HepG2 (cell line): ENCODE data around the gene TMEM107. TPM values are rescaled to one million over a fixed set of nuclear protein-coding genes. Genes with fewer than 3 reads are reported as not detected.

Experiments
- DMAP1 ChIP-seq: IDR thresholded peaks from 2 replicates; pipeline ENCODE4 v1.6.1; 2016
- FOXA3 ChIP-seq: IDR thresholded peaks from 2 replicates; pipeline ENCODE4 v1.6.1; 2016; ENCODE audit warnings: missing genetic modification reagents, missing compliant biosample characterization
- GABPA ChIP-seq, 2 experiments: IDR thresholded peaks; 2 replicates each; pipeline ENCODE4 v1.6.1; 2011 to 2016; ENCODE audit warnings: low read depth in 2 of 2, low read length in 1 of 2, missing biosample characterization in 1 of 2, missing genetic modification characterization in 1 of 2
- MIER3 ChIP-seq: IDR thresholded peaks from 2 replicates; pipeline ENCODE4 v1.6.1; 2016; ENCODE audit warnings: missing compliant biosample characterization, borderline replicate concordance
- NCOA5 ChIP-seq: sonication (generic); formaldehyde crosslinking; IDR thresholded peaks from 2 replicates; pipeline ENCODE4 v1.4.0; 2020; ENCODE audit warnings: missing genetic modification reagents
- PLRG1 ChIP-seq: fragments of 450-650 bp; conservative IDR thresholded peaks from 2 replicates; pipeline ENCODE4 v1.6.1; 2016
- REL ChIP-seq: sonication (generic); formaldehyde crosslinking; conservative IDR thresholded peaks from 2 replicates; pipeline ENCODE4 v1.8.0; 2022; ENCODE audit warnings: mild to moderate bottlenecking, missing genetic modification reagents, moderate library complexity
- ZFAT ChIP-seq: sonication (generic); formaldehyde crosslinking; conservative IDR thresholded peaks from 2 replicates; pipeline ENCODE4 v1.8.1; 2023; ENCODE audit warnings: missing genetic modification reagents, inconsistent platforms
- ZFP1 ChIP-seq: IDR thresholded peaks from 2 replicates; pipeline ENCODE4 v1.6.1; 2016
- ZNF234 ChIP-seq: sonication (generic); formaldehyde crosslinking; conservative IDR thresholded peaks from 2 replicates; pipeline ENCODE4 v1.5.1; 2020; ENCODE audit warnings: mild to moderate bottlenecking, missing genetic modification reagents
- ZNF274 ChIP-seq: sonication (generic); formaldehyde crosslinking; IDR thresholded peaks from 2 replicates; pipeline ENCODE4 v1.5.1; 2020; ENCODE audit warnings: mild to moderate bottlenecking, missing genetic modification reagents
- ZNF282 ChIP-seq: fragments of 450-650 bp; IDR thresholded peaks from 2 replicates; pipeline ENCODE4 v1.6.1; 2018; ENCODE audit not compliant: partially characterized antibody
- ZNF317 ChIP-seq: sonication (generic); formaldehyde crosslinking; IDR thresholded peaks from 2 replicates; pipeline ENCODE4 v1.5.0; 2020; ENCODE audit warnings: mild to moderate bottlenecking, missing genetic modification reagents
- ZNF337 ChIP-seq: sonication (generic); formaldehyde crosslinking; IDR thresholded peaks from 2 replicates; pipeline ENCODE4 v1.5.1; 2020; ENCODE audit warnings: missing genetic modification reagents, low read depth, mild to moderate bottlenecking, borderline replicate concordance
- ZNF501 ChIP-seq: sonication (generic); formaldehyde crosslinking; IDR thresholded peaks from 2 replicates; pipeline ENCODE4 v1.5.1; 2020; ENCODE audit warnings: mild to moderate bottlenecking, moderate library complexity, missing genetic modification reagents
- ZNF766 ChIP-seq: sonication (generic); formaldehyde crosslinking; IDR thresholded peaks from 2 replicates; pipeline ENCODE4 v1.5.0; 2020; ENCODE audit warnings: missing genetic modification reagents, borderline replicate concordance
- polyA plus RNA-seq, 8 experiments: library from polyadenylated mRNA; depleted of rRNA in 3 of 8; stranded (reverse) in 7 of 8; unstranded in 1 of 8; fragments of >200 nt; fragmentation: Illumina TruSeq in 4 of 8; extraction: Trizol in 4 of 8; gene quantifications; 2 replicates each; pipeline versions ENCODE4 v1.2.1 to v1.2.3, GENCODE V29; 2011 to 2016; ENCODE audit warnings: low read depth in 4 of 8, missing spikeins in 1 of 8, mixed read lengths in 1 of 8; ENCODE audit not compliant: insufficient read depth in 1 of 8
- total RNA-seq, 5 experiments: library from RNA; depleted of rRNA; stranded (reverse); fragments of >200 nt; fragmentation: Illumina TruSeq; extraction: Trizol; gene quantifications; 2 replicates each; pipeline ENCODE4 v1.2.3, GENCODE V29; 2016; ENCODE audit warnings: low read depth in 1 of 5
- TF ChIP-seq, protein P1 (sequence below): sonication (generic); formaldehyde crosslinking; IDR thresholded peaks from 2 replicates; pipeline ENCODE4 v1.5.0; 2020; ENCODE audit warnings: missing genetic modification reagents
- TF ChIP-seq, protein P2 (sequence below): sonication (generic); formaldehyde crosslinking; IDR thresholded peaks from 2 replicates; pipeline ENCODE4 v1.4.0; 2020; ENCODE audit warnings: missing genetic modification reagents
- TF ChIP-seq, protein P3 (sequence below): sonication (generic); formaldehyde crosslinking; IDR thresholded peaks from 2 replicates; pipeline ENCODE4 v1.4.0; 2020; ENCODE audit warnings: missing genetic modification reagents
- TF ChIP-seq, protein P4 (sequence below): sonication (generic); formaldehyde crosslinking; IDR thresholded peaks from 2 replicates; pipeline ENCODE4 v1.4.0; 2020; ENCODE audit warnings: missing genetic modification reagents, borderline replicate concordance

The TMEM107 gene
- total and polyA plus RNA-seq, 2 of the 13 experiments (the other 11 are each of a cell fraction or from before 2014, with no cell fraction given): 7.2 to 15.3 TPM

DNA sequence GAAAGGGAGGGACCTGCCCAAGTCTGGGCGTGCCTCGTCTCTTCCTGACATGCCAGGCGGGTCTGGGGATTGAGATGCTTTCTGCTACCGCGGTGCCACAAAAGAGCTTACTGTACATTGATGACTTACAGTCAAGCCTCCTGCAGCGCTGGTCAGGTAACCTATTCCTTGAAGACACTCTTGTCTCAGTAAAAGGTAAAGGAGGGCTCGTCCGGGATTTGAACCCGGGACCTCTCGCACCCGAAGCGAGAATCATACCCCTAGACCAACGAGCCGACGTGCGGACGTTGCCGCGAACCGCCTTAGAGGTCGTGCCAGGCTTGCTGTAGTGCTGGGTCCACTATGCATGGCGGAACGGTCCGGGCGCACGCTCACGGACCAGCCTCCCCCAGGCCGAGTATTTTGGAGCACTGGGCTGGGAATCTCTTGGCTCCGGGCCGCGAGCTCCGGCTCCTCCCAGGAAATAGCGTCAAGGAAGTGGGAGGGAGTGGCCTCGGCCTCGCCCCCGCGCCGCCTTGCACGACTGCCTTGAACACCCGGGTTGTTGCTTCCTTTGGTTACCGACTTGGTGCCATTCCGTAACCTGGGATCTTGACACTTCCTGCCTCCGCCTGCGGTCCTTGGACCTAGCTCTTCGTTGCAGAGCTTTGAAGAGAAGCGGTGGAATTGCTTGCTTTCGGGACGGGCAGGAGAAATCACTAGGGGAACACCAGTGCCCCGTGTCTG is 46.6 kb upstream of the TMEM107 start (continued):
- TF ChIP-seq, protein P1, sequence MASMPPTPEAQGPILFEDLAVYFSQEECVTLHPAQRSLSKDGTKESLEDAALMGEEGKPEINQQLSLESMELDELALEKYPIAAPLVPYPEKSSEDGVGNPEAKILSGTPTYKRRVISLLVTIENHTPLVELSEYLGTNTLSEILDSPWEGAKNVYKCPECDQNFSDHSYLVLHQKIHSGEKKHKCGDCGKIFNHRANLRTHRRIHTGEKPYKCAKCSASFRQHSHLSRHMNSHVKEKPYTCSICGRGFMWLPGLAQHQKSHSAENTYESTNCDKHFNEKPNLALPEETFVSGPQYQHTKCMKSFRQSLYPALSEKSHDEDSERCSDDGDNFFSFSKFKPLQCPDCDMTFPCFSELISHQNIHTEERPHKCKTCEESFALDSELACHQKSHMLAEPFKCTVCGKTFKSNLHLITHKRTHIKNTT (CRISPR knock-in tag): peak; percentile 89; the same call in 1 of the 2 replicates
- no peak for TF ChIP-seq NCOA5 (CRISPR knock-in tag)
- TF ChIP-seq ZNF337 (CRISPR knock-in tag): 0 out of 2 replicates have a peak, but pooled peaks have one; percentile 17
- TF ChIP-seq ZNF274 (CRISPR knock-in tag): 0 out of 2 replicates have a peak, but pooled peaks have one; percentile 9
- TF ChIP-seq, protein P2, sequence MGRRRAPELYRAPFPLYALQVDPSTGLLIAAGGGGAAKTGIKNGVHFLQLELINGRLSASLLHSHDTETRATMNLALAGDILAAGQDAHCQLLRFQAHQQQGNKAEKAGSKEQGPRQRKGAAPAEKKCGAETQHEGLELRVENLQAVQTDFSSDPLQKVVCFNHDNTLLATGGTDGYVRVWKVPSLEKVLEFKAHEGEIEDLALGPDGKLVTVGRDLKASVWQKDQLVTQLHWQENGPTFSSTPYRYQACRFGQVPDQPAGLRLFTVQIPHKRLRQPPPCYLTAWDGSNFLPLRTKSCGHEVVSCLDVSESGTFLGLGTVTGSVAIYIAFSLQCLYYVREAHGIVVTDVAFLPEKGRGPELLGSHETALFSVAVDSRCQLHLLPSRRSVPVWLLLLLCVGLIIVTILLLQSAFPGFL (CRISPR knock-in tag): no peak
- no peak for TF ChIP-seq ZNF234 (CRISPR knock-in tag)
- no peak for TF ChIP-seq REL (CRISPR knock-in tag)
- TF ChIP-seq ZFP1 (CRISPR knock-in tag): no peak
- peak; percentile 69; the same call in 1 of the 2 replicates for TF ChIP-seq ZNF501 (CRISPR knock-in tag)
- TF ChIP-seq ZNF317 (CRISPR knock-in tag): no peak; the same call in 1 of the 2 replicates
- TF ChIP-seq FOXA3: no peak
- TF ChIP-seq MIER3 (CRISPR knock-in tag): no peak
- no peak for TF ChIP-seq ZFAT (CRISPR knock-in tag)
- no peak for TF ChIP-seq PLRG1
- TF ChIP-seq, protein P3, sequence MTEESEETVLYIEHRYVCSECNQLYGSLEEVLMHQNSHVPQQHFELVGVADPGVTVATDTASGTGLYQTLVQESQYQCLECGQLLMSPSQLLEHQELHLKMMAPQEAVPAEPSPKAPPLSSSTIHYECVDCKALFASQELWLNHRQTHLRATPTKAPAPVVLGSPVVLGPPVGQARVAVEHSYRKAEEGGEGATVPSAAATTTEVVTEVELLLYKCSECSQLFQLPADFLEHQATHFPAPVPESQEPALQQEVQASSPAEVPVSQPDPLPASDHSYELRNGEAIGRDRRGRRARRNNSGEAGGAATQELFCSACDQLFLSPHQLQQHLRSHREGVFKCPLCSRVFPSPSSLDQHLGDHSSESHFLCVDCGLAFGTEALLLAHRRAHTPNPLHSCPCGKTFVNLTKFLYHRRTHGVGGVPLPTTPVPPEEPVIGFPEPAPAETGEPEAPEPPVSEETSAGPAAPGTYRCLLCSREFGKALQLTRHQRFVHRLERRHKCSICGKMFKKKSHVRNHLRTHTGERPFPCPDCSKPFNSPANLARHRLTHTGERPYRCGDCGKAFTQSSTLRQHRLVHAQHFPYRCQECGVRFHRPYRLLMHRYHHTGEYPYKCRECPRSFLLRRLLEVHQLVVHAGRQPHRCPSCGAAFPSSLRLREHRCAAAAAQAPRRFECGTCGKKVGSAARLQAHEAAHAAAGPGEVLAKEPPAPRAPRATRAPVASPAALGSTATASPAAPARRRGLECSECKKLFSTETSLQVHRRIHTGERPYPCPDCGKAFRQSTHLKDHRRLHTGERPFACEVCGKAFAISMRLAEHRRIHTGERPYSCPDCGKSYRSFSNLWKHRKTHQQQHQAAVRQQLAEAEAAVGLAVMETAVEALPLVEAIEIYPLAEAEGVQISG (CRISPR knock-in tag): peak; percentile 64; the same call in 1 of the 2 replicates
- TF ChIP-seq, protein P4, sequence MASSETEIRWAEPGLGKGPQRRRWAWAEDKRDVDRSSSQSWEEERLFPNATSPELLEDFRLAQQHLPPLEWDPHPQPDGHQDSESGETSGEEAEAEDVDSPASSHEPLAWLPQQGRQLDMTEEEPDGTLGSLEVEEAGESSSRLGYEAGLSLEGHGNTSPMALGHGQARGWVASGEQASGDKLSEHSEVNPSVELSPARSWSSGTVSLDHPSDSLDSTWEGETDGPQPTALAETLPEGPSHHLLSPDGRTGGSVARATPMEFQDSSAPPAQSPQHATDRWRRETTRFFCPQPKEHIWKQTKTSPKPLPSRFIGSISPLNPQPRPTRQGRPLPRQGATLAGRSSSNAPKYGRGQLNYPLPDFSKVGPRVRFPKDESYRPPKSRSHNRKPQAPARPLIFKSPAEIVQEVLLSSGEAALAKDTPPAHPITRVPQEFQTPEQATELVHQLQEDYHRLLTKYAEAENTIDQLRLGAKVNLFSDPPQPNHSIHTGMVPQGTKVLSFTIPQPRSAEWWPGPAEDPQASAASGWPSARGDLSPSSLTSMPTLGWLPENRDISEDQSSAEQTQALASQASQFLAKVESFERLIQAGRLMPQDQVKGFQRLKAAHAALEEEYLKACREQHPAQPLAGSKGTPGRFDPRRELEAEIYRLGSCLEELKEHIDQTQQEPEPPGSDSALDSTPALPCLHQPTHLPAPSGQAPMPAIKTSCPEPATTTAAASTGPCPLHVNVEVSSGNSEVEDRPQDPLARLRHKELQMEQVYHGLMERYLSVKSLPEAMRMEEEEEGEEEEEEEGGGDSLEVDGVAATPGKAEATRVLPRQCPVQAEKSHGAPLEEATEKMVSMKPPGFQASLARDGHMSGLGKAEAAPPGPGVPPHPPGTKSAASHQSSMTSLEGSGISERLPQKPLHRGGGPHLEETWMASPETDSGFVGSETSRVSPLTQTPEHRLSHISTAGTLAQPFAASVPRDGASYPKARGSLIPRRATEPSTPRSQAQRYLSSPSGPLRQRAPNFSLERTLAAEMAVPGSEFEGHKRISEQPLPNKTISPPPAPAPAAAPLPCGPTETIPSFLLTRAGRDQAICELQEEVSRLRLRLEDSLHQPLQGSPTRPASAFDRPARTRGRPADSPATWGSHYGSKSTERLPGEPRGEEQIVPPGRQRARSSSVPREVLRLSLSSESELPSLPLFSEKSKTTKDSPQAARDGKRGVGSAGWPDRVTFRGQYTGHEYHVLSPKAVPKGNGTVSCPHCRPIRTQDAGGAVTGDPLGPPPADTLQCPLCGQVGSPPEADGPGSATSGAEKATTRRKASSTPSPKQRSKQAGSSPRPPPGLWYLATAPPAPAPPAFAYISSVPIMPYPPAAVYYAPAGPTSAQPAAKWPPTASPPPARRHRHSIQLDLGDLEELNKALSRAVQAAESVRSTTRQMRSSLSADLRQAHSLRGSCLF (CRISPR knock-in tag): no peak
- TF ChIP-seq ZNF282: no peak
- TF ChIP-seq DMAP1 (CRISPR knock-in tag): 0 out of 2 replicates have a peak, but pooled peaks have one; percentile 34
- peak; percentile 75 for TF ChIP-seq GABPA (IDR thresholded peaks at IDR 0.05; ENCODE audit: low read depth, low read length)
- TF ChIP-seq GABPA (CRISPR knock-in tag; IDR thresholded peaks at IDR 0.05; ENCODE audit: low read depth): peak; percentile 90
- TF ChIP-seq ZNF766 (CRISPR knock-in tag): no peak; the same call in 1 of the 2 replicates
